AG09309 (cell line): Measurements from ENCODE around the gene DSTYK.
A peak's percentile ranks its signal among the peaks of the same experiment; 100 is the strongest.

Experiments
- DNase-seq: peaks from one replicate; pipeline ENCODE4 v3.0.0-alpha.2; 2010; ENCODE audit warnings: low read depth
- H3K4me3 ChIP-seq: 2 replicates; pipeline ENCODE4 v1.5.1; 2011; ENCODE audit warnings: mild to moderate bottlenecking, low read depth, low read length, moderate library complexity; ENCODE audit not compliant: control insufficient read depth
- TF ChIP-seq, protein P1 (sequence below): IDR thresholded peaks from 2 replicates; pipeline ENCODE4 v1.5.1; 2011; ENCODE audit warnings: mild to moderate bottlenecking, low read depth, low read length, inconsistent platforms; ENCODE audit not compliant: insufficient read depth, control insufficient read depth; ENCODE audit errors: missing control alignments

Gene DSTYK

DNA sequence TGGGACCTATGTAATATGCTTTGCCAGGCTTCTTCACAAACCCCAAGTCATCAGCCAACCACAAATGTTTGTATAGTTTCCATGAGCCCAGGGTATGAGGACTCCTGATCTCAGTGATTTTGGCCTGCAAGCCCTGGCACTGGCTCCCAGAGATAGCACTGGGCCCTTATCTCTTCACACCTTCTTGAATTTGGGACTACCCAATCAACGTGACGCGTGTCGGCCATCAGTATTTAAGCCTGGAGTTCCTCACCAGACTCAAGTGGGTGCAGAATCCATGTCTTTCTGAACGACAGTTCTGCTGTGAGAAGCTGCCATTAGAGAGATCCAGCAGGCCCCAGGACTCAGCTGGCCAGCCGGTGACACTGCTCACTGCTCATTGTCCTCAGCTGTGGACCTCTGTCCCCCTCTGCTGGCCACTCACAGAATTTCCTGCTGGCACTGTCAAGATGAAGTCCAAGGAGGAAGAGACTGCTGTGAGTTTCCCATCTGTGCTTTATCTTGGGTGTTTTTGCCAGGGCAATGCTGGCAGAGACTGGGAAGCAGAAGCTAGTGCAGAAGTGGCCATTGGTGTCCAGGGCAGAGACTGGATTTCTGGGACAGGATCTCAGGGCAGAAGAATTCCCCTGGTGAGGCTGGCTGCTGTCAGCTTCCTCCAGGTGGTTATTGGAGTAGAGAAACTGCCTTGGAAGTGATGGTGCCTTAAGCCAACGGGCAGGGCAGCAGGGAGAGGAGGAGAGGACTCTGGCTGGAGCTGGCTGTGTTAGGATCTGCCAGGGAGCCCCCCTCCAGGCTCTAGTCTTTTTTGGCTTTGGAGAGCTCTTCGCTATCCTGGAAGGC is 44.7 kb upstream of the DSTYK start:
- TF ChIP-seq, protein P1, sequence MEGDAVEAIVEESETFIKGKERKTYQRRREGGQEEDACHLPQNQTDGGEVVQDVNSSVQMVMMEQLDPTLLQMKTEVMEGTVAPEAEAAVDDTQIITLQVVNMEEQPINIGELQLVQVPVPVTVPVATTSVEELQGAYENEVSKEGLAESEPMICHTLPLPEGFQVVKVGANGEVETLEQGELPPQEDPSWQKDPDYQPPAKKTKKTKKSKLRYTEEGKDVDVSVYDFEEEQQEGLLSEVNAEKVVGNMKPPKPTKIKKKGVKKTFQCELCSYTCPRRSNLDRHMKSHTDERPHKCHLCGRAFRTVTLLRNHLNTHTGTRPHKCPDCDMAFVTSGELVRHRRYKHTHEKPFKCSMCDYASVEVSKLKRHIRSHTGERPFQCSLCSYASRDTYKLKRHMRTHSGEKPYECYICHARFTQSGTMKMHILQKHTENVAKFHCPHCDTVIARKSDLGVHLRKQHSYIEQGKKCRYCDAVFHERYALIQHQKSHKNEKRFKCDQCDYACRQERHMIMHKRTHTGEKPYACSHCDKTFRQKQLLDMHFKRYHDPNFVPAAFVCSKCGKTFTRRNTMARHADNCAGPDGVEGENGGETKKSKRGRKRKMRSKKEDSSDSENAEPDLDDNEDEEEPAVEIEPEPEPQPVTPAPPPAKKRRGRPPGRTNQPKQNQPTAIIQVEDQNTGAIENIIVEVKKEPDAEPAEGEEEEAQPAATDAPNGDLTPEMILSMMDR, result peak; percentile 90
- no peak for DNase-seq
- H3K4me3 ChIP-seq, result no peak overlapping the region

DNA sequence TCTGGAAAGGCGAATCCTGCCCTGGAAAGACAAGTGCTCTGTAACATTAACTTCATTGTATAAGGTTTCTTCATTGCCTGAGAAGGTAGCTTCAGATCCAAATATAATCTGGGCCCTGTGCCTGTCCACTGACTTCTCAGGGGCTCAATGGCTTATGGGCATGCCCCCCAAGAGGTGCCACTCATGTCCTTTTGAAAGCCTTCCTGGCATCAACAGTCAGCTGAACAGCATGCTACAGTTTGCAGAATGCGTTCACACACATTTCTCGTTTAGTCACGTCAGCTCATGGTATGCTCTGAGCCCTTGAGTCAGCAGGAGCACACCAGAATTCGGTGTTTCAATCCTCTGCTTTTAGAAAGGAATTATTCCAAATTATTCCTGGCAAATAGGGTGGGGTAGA is 40.1 kb upstream of the DSTYK start:
- TF ChIP-seq, protein P1, result no peak
- no peak for DNase-seq
- H3K4me3 ChIP-seq, result no peak overlapping the region

- TF ChIP-seq, protein P1, result no peak
- DNase-seq, result no peak
- no peak overlapping the region for H3K4me3 ChIP-seq
Observed at GRCh38 chr1:205250699-205251098, 39.2 kb upstream of the DSTYK start.

- H3K4me3 ChIP-seq, result no peak overlapping the region
- DNase-seq, result no peak
- TF ChIP-seq, protein P1, result no peak
Observed at GRCh38 chr1:205249651-205250050, 38.1 kb upstream of the DSTYK start.

DNA sequence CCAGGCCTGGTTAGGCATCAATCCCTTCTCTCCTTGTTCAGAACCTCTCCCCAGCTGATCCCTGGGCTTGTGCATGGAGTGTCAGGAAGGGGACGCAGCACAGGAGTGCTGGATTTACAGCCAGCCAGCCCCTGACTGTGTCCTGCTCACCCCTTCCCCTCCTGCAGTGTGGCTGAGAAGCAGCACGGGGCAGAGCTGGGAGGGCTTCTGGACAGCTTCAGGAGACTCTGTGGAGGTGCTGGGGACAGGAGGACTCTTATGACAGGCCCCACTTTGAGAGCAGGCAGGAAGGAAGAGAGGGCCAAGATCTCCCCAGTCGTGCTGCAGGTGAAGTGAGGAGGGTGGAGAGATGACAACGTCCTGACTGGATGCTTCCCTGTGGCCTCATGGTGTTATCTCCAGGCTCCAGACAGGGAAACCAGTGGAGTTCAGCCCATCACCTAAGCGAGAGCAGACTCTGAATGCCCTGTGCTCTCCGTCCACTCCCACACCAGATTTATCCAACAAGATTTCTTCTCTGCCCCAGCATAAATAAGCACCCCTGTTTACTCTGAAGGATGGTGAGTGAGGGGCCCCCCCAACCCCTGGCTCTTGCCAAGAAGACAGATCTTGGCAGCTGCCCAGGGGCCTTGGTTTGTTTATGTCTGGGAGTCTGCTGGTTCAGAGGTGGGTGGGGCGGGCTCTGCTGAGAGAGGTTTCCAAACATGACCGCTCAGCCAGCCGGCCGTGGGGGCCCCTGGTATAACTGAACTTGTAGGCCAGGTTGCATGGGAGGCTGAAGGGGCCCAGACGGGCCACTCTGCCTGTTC is 37.5 kb upstream of the DSTYK start:
- TF ChIP-seq, protein P1, result no peak
- no peak for DNase-seq

GRCh38 chr1:205247130-205247921 is 35.8 kb upstream of the DSTYK start:
- no peak for DNase-seq
- TF ChIP-seq, protein P1, result no peak
- H3K4me3 ChIP-seq, result no peak overlapping the region

More for the DNA sequence above, 37.5 kb upstream of the DSTYK start:
- H3K4me3 ChIP-seq, result no peak overlapping the region
